Measurements from ENCODE around the gene AFF3. TPM values are rescaled to one million over a fixed set of nuclear protein-coding genes. Genes with fewer than 3 reads are reported as not detected.

AFF3 gene
- total RNA-seq, 1 experiment from 2014 or later = 0.61 TPM

- Histone ChIP-seq H3K36me3 (ENCODE audit: control insufficient read depth in 1 of 2, insufficient read depth in 2 of 2, low read length in 2 of 2) (no peaks in the 10 kb centered on the region), H3K9me3 (ENCODE audit: control insufficient read depth in 1 of 2, insufficient read depth in 1 of 2, low read depth in 1 of 2, low read length in 2 of 2) (no peaks in the 10 kb centered on the region), H3K9me2 (ENCODE audit: insufficient read depth) (no peaks in the 10 kb centered on the region), H3K4me2 (ENCODE audit: low read length) (no peak overlapping the region), H3K27ac (ENCODE audit: low read depth, low read length) (no peak overlapping the region), H3K4me3 (replicated peaks in 1 of 2; ENCODE audit: low read depth in 1 of 2, low read length in 2 of 2) (no peak overlapping the region), H3K27me3 (ENCODE audit: insufficient read depth, low read length) (peaks cover 47% of the 10 kb centered on the region), H3K4me1 (ENCODE audit: control insufficient read depth in 1 of 2, insufficient read depth in 2 of 2, low read length in 2 of 2) (no peaks in the 10 kb centered on the region), H2AFZ (ENCODE audit: low read depth, low read length, poor library complexity, severe bottlenecking) (no peak overlapping the region), H4K20me1 (ENCODE audit: insufficient read depth) (no peaks in the 10 kb centered on the region), H3K9ac (ENCODE audit: low read length) (no peak overlapping the region), H3K79me2 (ENCODE audit: insufficient read depth, low read length) (no peaks in the 10 kb centered on the region)
- BruUV-seq (replicated peaks) = no TSS peak
- ChIA-PET RAD21 (ENCODE audit: low non-redundant PET in 1 of 2, low total read pairs in 2 of 2, uncharacterized antibody in 2 of 2, unreplicated experiment in 2 of 2) (no interaction called here), POLR2A (no interaction called here), CTCF (no interaction called here)
- intact Hi-C loops (cut with micrococcal nuclease) = no loop called here
- ATAC-seq = no peak
- DNase-seq (ENCODE audit: low read depth, low spot score) = no peak
- TF ChIP-seq ZBTB33 (IDR thresholded peaks at IDR 0.05; ENCODE audit: extremely low read depth, insufficient replicate concordance, low read length) (no peak), SRF (IDR thresholded peaks at IDR 0.05; ENCODE audit: low read depth) (no peak), MAX (IDR thresholded peaks at IDR 0.05) (no peak), EZH2phosphoT487 (IDR thresholded peaks at IDR 0.05; ENCODE audit: borderline replicate concordance) (no peak), POLR2A (IDR thresholded peaks at IDR 0.05; ENCODE audit: borderline replicate concordance, extremely low read depth, insufficient read depth, insufficient read length) (no peak), JUND (IDR thresholded peaks at IDR 0.05) (no peak), CTCF (IDR thresholded peaks at IDR 0.05 in 2 of 3, conservative IDR thresholded peaks at IDR 0.05 in 1 of 3; ENCODE audit: borderline replicate concordance in 1 of 3, insufficient read depth in 1 of 3, low read depth in 2 of 3, low read length in 2 of 3) (no peak), ZFX (IDR thresholded peaks at IDR 0.05) (no peak), CEBPB (IDR thresholded peaks at IDR 0.05; ENCODE audit: low read depth) (no peak), RAD21 (IDR thresholded peaks at IDR 0.05; ENCODE audit: low read depth) (no peak), EZH2 (IDR thresholded peaks at IDR 0.05) (no peak), ZNF274 (IDR thresholded peaks at IDR 0.05; ENCODE audit: low read depth, low read length) (no peak), ATF3 (IDR thresholded peaks at IDR 0.05) (no peak), TCF7L2 (IDR thresholded peaks at IDR 0.05; ENCODE audit: borderline replicate concordance, extremely low read depth, insufficient read depth, insufficient read length) (no peak), EGR1 (IDR thresholded peaks at IDR 0.05; ENCODE audit: low read depth) (no peak)
Observed at GRCh38 chr2:100064165-100064564, 78.2 kb downstream of the AFF3 start.

Measured in HCT116 (cell line).